Brain pericyte (primary cell): ENCODE data around the gene NXPH2.
"Not testable (repeated sequence)": the region's sequence is repeated elsewhere in the genome, so short reads cannot be mapped to it uniquely, and the experiment has no call there.

Experiments used
- DNase-seq: peaks from one replicate; pipeline ENCODE4 v3.0.0-alpha.2; 2012; ENCODE audit warnings: low read depth, low spot score

Gene NXPH2

DNA sequence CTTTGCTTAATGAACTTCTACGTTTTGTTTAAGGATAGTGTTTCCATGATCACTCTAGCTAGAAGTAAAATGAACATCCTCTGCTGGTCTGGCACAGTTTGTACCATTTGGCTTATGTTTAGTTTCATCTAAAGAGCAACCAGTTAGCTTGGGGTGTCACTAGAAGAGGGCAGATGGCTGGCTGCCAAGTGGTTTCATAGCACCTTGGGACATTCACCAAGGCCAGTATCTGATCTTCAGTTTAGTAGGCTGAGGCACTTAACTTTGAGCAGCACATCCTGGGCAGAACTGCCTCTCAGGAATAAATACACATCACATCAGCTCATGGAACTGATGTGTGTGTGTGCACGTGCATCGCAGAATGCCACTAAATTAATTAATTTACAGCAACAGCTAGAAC, 68.4 kb downstream of the NXPH2 start:
- DNase-seq, result no peak

DNA sequence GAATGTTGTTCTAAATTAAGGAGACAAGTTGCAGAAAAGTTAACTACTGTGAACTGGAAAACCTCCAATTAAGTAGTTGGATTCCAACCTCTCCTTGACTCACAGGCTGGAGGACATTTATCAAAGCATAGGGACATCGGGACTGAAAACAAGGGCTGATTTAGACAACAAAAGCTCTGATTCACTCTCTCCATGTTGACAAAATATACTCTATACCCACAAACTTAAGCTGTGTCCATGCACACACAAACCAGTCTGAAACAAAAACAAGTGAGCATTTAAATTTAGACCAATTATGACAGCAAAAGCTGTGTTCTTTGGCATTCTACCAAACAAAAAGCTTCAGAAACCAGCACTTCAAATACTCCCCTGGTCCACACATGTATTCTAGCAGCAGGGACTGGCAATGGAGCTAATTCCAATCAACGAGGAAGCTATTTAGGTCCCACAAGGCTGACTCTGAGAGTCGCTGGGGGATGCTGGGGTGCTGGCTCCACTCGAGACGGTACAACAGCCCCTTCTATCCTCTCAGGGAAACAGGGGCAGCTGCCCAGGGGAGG, 71.4 kb downstream of the NXPH2 start:
- DNase-seq, result no peak

- no peak for DNase-seq
Measured at GRCh38 chr2:138707392-138708074, 72.7 kb downstream of the NXPH2 start.

GRCh38 chr2:138703242-138703641, 76.9 kb downstream of the NXPH2 start:
- DNase-seq, result no peak

GRCh38 chr2:138700716-138701115, 79.5 kb downstream of the NXPH2 start:
- DNase-seq, result no peak

- no peak for DNase-seq
Measured at GRCh38 chr2:138699421-138699820, 80.8 kb downstream of the NXPH2 start.

DNA sequence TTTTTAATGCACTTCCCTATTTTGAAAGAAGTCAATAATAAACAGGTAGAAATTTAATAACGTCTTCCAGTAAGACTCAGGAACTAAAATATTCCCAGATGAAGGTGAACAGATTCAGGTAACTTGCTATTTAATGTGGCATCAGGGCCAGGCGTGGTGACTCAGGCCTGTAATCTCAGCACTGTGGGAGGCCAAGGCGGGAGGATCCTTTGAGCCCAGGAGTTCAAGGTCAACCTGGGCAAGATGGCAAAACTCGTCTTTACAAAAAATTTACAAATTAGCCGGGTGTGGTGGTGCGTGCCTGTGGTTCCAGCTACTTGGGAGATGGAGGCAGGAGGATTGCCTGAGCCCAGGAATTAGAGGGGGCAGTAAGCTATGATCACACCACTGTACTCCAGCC, 81.8 kb downstream of the NXPH2 start:
- no peak for DNase-seq

GRCh38 chr2:138691667-138692066, 88.5 kb downstream of the NXPH2 start:
- DNase-seq, result no peak

- DNase-seq, result no peak
Measured at GRCh38 chr2:138689705-138690104, 90.5 kb downstream of the NXPH2 start.

GRCh38 chr2:138682163-138682562, 98.0 kb downstream of the NXPH2 start:
- no peak for DNase-seq

DNA sequence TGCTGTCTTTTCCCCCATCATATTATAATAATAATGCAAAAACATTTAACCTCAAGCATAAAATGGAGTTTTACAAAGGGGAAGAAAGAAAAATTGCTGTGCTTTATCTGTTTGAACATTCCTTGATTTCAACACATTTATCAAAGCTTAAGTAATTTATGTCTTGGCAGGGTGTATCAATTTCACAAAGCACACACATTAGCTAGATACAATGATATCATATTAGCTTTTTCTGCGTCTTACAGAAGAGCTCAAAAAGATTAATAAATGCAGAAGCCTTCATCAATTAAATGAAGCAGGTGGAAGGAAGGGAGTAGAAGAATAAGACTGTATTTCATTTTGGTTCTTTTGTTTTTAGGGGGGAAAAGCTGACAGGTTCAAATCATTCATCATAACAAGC, 103.0 kb downstream of the NXPH2 start:
- DNase-seq, result no peak

GRCh38 chr2:138676619-138677021, 103.6 kb downstream of the NXPH2 start:
- no peak for DNase-seq

- no peak for DNase-seq
Measured at GRCh38 chr2:138671566-138671965, 108.6 kb downstream of the NXPH2 start.

DNA sequence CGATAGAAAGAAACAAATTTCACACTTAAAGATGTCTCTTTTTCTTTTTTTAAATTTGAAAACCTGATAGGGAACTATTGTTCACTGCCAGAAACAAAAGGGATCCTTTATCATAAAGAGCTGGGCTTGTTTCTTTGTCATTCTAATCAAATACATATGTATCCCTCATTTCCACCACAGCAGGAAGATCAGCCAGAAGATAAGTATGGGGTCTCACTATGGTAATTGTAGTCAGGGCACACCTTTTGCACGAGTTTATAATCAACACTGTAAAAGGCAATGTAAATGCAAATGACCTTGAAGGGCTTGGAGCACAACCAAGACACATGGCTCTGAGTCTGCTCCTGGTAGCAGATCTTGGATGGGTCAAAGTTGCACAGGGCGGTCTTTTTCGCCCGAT, 109.5 kb downstream of the NXPH2 start:
- no peak for DNase-seq

DNA sequence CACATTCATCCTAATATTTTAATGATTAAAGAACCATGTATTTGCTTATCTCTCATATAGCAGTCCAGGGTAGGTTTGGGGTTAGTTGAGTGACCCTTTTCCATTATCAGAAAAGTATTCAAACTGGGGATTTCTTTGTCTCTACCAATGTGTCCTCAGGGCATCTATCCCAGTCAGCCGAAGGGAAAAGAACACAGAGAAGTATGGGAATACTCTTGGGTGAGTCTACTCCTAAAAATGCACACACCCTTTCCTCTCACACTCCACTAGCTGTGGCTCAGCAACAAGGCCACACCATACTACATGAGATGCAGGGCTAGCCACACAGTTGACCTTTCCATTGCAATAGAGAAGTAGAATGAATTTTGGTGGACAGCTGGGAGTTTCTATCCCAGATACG, 114.3 kb downstream of the NXPH2 start:
- no peak for DNase-seq

GRCh38 chr2:138658187-138658894, 121.8 kb downstream of the NXPH2 start:
- DNase-seq, result no peak

- DNase-seq, result no peak
Measured at GRCh38 chr2:138654146-138654545, 126.0 kb downstream of the NXPH2 start.

- no peak for DNase-seq
Measured at GRCh38 chr2:138652378-138652777, 127.8 kb downstream of the NXPH2 start.

DNA sequence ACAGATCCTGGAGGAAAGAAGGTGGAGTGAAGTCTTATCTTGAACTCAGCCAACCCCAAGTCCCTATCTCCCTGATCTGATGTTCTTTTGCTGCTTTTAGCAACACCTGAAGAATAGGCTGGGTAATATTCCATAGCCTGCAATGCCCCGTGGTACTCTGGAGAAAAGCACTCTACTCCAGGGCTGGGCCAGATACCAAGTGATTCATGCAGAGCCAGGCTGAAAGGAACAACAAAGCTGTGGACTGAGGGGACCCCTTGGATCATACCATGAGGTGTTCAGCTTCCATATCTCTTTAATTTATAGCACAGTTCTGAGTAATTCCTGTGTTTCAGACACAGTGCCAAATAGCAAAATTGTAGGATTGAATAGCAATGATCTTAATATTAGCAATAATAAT, 130.6 kb downstream of the NXPH2 start:
- DNase-seq, result no peak

- no peak for DNase-seq
Measured at GRCh38 chr2:138648606-138649005, 131.6 kb downstream of the NXPH2 start.

DNA sequence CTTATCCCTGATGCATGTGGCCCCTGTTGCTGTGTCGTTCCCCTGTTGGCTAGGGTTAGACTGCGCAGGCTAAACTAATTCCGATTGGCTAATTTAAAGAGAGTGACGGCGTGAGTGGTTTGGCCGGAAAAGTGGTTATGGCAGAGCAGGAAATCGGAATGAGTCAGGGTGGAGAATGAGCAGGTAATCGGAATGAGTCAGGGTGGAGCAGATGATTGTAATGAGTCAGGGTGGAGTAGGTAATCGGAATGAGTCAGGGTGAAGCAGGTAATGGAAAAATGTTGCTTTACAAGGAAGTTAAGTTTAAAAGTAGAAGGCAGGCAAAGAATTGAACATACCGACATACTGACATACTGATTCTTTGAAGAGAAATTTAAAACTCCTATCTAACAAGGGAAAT, 135.4 kb downstream of the NXPH2 start:
- not testable (repeated sequence) for DNase-seq

DNA sequence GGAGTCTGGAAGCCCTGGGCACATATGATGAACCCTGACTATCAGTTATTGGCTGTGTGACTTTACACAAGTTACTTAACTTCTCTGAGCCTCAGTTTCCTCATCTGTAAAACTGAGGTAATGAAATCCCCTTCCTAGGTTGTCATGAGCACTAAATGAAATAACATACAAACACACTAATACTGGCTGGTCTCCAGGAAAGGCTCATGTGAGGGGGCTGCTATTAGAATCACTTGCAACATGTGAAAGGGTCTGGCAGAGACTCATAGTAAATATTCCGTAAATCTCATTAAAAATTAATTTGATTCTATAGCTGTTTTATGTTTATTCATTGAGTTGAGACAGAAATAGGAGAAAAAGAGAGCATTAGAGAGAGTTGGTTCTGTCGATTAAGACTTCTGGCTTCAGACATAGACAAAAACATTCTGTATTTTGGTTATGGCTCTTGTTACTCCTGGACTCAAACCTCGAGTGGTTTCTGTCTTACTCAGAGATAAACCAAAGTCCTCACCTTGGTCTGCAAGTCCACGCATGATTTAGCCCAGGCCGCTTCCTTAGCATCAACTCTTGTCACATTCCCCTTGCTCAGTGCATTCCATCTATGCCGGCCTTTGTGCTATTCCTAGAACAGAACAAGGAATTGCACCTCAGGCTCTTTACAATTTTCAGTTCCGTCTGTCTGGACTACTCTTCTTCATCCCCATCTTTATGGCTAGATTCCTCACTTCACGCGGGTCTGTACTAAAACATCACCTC, 139.1 kb downstream of the NXPH2 start:
- no peak for DNase-seq
